Measurements from ENCODE around the gene ZFR2.

DNA sequence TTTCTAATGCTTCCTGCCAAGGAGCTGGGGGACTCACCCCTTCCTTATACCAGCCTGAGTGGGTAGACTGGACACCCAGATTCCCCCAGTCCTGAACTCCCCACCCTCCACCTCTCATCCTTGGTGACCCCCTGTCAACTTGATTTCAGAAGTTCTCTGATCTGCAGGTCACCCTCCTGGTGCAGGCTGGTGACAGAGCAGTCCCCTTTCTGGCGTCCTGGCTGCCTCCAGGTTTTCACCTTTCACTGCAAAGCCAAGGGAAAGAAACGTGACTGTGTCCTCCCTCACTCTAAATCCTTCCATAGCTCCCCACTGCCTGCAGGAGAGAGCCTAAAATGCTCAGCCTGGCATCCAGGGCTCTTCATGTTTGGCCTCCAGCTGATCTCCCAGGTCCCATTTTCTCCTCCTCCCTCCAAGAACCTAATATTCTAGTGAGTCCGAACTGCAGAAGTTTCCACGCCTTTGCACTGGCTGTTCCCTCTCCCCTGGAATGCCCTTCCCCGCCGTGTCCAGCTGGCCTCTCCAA lies 78.6 kb downstream of the ZFR2 start:
- TF ChIP-seq POLR2A (IDR thresholded peaks at IDR 0.05) (no peak), EP300 (IDR thresholded peaks at IDR 0.05) (no peak)

Measured in tibial nerve (tissue), 3 donors.